Ecto neural progenitor cell (in vitro differentiated cells): ENCODE measurements around the gene FGF14.

ENCODE experiments used
- DNase-seq: peaks from one replicate; pipeline ENCODE4 v3.0.0-alpha.2; 2018; ENCODE audit warnings: low spot score

Gene FGF14

DNA sequence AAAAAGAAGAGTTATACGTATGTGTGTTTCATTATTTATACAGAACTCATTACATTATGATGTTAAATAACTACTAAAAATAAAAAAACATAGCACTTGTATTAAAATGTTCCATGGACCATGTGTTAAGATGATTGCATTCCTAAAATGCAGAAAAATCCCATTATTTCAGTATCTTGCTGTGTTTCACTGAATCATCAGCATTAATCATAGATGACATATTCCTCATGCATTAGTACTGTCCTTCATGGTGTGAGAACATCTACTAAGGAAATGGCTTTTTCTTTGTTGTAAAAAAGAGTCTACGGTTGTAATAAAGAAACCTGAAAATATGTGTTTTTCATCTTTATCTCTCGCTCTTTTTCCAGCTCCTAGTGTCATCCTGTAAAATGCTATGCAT is 416.5 kb downstream of the FGF14 start:
- DNase-seq: no peak

DNA sequence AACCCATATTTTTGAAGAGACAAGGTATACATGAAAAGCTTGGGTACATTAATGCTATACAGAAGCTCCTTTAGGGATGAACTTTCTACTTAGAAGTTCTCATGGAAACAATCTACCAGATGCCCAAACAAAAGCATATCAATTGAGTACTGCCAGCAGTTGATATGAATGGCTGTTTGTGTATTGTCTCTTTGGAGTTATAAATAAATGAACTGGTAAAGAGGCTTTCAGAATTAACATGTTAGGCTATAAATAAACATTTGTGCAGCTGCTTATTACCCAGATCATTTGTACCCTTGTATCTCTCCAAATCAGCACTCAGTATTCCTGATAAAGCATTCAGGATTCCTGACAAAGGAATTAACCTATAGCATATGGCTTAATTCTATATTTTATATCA is 418.9 kb downstream of the FGF14 start:
- DNase-seq: no peak

DNA sequence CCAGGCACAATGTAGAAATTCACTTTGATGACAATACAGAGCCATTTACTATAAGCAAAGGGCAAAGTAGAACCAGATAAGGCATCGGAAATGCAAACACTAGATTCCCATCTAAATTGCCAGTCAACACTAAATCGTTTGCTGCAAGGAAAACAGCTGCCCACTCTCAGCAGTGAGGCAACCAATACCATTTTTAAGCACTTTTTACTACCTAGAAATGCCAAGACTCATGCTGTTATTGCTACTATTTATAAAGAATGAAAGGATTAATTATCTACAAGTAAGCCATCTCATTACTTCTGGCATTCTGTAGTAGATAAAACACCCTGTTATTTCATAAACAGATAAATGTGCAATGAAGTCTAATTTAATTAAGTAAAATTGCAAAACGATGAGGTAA is 422.0 kb downstream of the FGF14 start:
- DNase-seq: no peak

DNA sequence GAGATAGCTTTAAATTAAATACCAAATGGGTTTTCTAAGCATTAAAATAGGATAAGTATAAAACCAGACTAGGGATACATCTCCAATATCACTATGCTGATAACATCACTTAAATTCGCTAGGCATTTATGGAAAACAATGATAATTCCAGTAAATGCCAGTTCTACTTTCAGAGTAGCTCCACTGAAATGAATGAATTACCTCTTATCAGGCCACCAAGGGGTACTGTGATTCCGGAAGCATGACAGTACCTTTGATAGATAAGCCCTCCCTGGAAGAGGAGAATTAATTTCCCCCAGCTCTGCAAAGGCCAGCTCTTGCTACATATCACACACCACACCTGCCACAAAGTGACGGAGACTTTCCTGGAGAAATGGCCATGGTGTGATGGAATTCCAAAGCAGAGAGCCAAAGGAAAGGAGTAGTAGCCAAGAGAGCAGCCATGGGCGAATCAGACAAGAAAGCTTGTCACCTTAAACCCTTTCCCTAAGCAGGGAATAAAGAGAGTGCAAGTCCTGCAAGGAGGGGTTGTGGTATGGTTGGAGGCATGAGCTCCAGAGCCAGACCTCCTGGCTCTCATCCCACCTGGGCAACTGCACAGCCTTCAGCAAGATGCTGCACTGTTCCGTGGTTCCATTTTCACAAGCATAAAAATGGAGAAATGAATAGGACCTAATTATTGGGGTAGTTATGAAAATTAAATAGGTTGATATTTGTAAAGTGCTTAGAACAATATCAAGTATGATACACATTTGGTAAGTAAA is 423.1 kb downstream of the FGF14 start:
- no peak for DNase-seq

DNA sequence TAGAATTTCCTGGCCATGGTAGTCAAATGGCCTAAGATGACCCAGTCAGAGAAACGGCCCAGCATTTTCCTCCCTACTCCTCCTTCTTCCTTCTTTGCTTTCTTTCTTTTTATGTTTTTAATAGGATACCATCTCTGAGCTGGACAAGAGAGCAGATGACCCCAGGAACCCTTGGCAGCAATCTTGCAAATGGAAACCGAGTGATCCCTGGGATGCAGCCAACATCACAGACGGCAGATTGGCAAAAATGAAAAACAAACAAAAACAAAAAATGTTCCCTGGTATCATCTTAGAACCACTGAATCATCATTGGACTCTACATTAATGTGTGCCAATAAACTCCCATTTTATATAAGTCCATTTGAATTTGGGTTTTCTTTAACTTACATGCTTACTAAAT is 424.4 kb downstream of the FGF14 start:
- no peak for DNase-seq

DNA sequence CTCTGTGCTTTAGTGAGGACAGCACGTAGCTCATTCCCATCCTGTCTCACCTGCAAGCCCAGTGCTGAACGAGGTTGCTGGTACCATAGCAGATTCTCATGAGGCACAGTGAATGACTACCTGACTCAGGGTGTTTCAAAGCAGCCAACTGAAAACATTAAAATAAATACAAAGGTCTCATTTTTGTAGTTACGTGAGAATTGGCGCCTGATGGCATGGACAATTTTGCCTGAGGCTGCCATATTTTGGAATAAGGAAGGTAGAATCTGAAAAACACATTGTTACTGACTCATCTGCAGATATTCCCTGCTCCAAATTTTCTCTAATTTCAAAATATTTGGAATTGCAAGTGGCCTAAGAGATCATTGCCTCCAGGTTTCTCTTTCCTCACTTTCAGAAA is 429.7 kb downstream of the FGF14 start:
- no peak for DNase-seq

DNA sequence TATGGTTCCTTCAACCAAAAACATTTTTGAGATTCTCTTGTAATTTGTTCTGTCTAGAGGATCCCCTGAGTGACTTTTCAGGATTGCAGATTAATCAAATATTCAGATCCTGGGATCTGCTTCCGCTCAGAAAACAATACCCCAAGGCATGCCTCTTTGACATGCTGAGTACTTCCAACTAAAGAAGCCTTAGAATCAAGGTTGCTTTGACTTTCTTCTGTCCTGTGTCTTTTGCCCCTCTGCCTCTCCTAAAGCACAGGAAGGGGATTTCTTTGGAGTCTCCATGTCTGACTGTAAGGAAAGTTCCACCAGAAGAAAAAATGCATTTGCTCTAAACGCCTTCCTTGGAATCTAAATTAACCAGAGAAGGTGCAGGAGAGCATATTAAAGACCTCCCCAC is 431.5 kb downstream of the FGF14 start:
- no peak for DNase-seq

DNA sequence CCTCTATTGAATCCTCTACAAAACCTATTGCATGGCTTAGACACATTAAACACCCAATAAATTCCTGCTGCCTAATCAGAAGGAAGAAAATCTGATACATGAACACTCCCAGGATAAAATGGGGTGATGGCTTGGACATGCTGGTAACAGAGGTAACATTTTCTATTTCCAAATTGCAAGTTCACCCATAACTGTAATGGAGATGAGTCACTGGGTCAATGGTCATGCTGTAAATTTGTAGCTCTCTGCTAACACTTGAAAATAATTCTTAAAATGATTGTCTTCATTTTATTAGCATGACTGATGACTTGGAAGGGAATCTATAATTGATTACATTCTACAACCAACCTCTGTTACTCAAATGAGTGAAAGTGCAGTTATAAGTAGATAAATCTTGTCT is 434.1 kb downstream of the FGF14 start:
- no peak for DNase-seq

DNA sequence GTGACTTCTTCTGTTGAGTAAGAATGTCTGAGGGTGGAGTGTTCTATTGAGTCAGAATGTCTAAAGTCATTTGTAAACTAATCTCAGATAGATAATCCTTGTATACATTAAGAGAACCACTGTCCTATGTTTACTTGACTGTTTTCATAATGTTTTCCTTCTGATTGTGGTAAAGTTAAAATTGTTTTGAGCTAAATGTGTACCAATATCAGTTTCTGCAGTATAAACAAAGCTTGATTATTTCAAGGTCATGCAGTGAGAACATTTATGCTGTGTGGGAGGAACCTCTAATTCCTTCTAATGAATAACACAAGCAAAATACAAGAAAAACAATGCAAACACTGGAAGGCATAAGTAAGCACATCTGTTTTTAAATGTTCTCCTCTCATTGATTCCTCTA is 434.6 kb downstream of the FGF14 start:
- DNase-seq: no peak

DNA sequence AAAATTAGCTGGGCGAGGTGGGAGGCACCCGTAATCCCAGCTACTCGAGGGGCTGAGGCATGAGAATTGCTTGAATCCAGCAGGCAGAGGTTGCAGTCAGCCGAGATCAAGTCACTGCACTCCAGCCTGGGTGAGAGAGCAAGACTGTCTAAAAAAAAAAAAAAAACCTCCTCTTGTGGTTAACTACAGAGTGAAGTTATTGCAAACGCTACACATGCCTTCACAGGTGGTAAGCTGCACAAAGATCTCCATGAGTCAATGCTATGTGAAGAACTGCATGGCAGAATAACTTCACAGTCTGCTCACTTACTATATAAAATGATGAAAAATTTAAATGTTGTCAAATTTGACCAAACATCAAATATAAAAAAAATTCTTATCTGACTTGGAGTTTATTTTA is 436.8 kb downstream of the FGF14 start:
- DNase-seq: no peak

DNA sequence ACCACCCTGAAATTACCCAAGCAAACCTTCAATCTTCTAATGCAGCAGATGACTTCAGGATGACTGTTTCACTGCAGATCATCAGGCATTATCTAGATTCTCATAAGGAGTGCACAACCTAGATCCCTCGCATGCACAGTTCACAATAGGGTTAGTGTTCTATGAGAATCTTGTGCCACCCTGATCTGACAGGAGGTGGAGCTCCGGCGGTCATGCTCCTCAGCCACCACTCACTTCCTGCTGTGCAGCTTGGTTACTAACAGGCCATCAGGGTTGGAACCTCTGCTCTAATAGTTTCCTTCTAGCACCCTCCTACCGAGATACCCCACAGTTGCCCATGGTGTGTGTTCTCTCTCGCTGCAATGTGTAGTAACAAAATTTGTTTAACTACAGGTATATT is 442.8 kb downstream of the FGF14 start:
- no peak for DNase-seq

DNA sequence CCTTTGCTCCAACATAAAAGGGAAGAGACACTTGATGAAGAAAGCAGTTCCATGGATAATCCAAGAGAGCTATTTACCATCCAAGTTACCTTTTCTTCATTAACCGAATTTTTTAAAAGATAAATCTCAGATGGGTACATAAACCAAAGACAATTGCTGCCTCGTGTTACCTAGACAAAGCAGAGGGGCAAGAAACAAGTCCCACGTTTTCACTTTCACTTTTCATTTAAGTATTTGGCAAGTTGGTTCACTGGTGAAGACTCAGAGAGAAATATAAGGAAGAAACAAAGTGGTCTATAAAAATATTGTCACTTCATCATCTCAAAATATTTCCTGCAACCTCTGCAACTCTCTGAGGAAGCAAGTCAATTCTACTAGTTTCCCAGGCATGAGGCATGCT is 446.1 kb downstream of the FGF14 start:
- DNase-seq: no peak

DNA sequence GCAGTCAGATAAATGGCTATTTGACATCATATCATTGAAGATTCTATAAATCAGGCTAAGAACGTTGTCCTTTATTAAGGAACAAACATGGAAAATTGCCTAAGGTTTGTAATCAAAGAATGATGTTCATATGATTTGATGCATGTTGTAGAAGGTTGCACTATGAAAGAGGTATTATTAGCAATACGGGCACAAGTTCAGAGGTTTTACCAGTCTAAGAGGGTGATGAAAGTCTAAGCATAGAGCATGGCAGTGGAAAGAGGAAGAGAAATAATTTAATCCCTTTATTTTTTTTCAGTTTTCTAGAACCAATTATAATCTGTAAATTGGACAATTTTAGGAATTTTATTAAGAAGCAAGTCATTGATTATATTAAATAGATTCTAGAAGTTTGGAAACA is 450.7 kb downstream of the FGF14 start:
- DNase-seq: no peak

DNA sequence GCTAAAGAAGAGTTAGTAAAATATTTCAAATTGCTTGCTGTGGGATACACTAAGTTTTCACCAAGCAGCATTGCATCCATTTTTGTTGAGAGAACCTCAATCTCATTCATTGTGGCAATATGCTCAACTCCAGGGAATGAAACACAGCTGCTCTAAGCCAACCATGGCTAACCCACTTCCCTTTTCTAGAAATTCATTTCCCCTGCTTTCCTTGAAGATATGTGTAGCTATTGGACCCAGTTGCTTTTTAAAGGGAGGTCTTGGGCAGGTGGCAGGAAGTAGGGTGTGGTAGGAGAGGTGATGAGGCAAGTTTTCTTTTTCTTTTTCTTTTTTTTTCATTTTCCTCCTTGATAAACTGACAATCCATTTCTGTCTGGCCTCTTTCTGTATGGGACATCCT is 452.2 kb downstream of the FGF14 start:
- DNase-seq: no peak

DNA sequence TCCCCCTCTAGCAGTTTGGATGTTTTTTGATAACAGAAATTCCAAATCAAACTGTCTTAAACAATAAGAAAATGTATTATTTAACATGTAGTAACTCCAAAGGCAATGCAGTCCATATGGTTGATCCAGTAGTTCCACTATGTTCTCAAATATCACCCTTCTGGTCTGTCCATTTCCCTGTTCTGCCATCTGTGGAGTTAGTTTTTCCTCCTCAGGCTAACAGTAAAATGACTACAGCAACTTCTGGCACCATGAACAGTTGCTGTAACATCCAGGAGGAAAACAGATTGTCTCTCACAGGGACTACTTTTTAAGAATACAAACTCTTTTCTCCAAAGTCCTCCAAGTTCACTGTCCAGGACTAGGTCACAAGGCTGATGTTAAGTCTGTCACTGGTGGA is 455.4 kb downstream of the FGF14 start:
- no peak for DNase-seq

DNA sequence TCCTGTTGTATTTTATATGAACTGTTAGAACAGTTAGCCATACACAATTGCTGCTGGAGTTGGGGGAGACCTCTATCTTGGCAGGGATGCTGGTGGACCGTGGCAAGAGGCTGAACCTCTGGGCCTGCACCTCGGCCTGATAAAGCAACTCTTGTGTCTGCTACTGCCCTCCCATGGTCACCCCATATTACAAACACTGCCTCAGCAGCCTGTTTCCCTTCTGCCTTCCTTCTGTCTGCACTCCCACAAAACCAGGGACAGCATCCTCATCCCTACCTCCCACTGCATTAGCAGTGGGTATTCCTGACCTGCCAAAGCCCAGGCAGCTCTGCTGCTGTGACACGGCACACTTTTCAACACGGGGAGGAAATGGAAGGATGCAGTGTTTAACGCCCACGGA is 456.4 kb downstream of the FGF14 start:
- DNase-seq: no peak

DNA sequence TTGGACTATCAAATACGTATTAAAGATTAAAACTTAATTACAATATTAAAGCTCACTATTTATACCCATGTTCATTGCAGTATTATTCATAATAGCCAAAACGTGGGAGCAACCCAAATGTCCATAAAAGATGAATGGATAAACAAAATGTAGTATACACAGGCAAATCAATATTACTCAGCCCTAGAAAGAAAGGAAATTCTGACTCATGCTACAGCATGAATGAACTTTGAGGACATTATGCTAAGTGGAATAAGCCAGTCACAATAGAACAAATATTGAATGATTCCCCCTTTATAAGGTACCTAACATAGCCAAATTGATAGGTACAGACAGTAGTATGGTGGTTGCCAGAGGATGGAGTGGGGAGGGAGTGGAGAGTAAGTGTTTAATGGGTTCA is 457.3 kb downstream of the FGF14 start:
- DNase-seq: no peak

DNA sequence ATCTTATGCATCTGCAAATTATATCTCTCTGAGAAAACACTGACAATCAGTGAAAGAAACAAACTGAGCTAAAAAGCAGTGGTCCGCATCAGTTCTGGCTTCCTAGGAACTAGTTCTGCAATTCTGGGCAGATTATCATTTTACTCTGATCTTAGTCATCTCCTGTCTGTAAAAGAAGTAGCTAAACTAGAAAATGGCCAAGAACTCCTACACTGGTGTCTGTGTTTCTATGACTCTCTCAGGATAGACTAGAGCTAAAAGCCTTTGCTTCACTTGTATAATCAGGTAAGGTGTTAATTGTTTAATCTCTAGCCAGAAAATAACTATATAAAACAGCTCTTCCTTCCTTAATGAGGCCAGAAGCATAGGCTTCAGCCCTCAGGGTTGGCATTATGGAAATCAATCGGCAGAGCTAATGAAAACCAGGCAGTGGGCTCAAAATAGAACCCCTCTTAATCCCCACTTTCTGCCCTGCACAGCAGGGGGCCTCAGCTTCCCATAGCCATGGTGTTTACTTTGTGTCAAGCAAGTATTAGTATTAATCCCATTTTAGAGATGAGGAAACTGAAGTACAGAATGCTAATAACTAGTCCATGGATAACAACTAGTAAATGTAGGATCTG is 459.2 kb downstream of the FGF14 start:
- no peak for DNase-seq

DNA sequence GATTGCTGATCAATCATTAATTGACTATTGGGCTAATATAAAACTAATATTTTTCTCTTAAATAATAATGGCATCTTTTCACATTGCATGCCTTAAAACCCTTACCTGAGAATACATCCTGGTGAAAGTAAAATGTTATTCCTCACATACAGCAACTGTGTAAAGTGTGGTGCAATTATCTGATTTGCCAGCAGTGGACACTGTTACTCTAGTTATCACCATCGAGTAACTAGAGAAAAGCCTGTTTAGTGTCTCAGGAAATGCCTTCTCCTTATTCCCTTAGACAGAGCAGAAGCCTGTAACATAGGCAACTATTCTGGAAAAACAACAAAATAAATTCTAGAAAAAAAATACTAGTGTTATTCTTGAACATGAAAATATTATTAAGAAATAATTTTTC is 459.8 kb downstream of the FGF14 start:
- no peak for DNase-seq

DNA sequence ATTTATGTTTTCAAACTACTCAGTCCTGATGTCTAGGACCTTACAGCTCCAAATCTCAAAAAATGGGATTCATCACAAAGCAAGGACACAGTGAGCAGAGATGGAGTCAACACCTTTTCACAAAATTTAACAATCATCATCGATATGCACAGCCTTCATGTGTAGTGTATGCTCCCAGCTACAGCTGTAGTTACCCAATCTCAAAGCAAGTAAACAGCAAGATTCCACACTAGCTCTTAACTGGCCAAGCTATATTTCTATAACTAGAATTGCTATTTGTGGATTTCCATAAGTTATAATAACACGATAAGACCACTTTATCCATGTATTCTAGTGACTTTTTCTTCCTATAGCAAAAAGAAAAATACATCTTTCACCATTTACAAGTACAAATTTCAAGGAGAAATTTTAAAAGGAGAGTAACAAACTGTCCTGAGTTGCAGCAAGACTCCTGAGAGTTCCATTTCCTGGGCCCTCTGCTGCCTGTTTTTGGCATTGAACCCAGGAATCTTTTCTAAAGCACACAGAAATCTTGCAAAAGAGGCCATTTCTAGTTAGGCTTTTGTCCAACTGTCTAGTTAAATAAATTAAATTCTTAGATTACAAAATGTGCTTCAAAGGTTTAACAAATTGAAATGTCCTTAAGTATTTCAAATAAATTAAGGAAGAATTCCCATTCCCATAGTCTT is 460.6 kb downstream of the FGF14 start:
- DNase-seq: no peak

DNA sequence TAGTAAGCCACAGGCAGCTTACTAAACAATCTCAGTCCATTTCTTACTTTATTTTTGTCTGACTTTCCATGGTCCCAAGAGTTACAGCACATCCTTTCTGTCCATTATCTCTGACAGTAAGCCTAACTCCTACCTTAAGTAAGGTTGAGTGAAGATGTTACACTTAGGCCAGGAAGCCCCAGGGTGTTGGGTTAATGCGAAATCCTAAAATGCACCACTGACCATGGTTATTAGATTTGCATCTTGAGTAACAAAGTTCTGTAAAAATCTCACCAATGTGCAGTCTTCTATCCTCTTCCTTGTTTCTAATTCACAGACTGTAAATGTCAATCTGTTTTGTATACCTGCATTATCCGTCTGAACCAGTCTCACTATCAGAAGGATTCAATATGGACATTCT is 462.5 kb downstream of the FGF14 start:
- DNase-seq: no peak

DNA sequence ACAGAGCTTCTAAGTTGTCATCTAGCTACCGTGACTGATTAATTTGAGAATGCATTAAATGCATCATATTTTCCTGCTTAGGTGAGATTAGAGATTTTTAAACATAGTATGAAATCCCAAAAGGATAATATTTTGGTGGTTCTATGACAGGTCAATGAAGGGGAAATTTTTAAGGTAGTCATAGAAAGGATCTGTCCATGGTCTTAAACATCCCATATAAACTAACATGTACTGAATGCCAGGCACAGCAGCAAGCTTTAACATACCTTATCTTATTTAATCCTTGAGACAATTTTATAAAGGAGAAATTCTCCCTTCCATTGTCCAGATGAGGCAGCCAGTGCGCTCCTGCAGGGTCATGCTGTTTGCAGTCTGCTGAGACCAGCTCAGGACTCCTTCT is 466.0 kb downstream of the FGF14 start:
- no peak for DNase-seq

DNA sequence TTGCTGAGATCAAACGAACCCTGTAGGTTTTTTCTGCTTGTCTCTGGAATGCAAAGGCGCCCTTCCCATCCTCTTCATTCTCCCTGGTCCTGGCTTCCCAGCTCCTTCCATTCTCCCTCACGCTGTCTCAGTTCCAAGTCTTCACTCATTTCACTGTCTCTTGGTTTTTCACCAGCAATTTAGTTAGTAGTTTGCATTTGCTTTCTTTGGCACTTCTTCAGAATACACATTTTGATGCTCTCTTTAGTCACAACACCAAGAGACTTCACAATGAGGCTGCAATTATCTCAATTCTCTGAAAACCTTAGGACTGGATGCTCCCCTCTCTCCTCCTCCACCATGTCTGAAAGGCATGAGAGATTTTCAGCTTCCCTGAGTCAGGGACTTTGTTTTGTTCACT is 470.7 kb downstream of the FGF14 start:
- no peak for DNase-seq

DNA sequence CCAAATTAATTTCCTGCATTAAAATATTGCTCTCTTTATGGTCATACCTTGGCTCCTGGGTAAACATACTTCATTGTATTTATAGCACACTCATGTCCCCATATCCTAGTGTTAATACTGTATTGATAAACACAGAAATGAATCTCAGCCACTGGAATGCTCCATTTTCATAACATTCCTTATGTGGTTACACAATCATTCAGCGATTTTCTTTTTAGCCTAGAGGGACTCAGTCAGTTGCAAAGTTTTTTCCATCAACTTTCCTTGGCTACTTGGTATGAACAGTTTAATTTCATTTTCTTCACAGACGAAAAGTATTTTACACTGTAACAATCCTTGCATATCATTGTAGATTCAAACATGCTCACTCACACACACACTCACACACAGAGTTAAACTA is 471.5 kb downstream of the FGF14 start:
- DNase-seq: no peak
